ENCODE measurements around the gene EPHB4. TPM values are rescaled to one million over a fixed set of nuclear protein-coding genes. Genes with fewer than 3 reads are reported as not detected.
"Not testable (repeated sequence)": the region's sequence is repeated elsewhere in the genome, so short reads cannot be mapped to it uniquely, and the experiment has no call there.

EPHB4 gene
- total RNA-seq, 1 donor from 2014 or later, result 1.5 TPM

DNA sequence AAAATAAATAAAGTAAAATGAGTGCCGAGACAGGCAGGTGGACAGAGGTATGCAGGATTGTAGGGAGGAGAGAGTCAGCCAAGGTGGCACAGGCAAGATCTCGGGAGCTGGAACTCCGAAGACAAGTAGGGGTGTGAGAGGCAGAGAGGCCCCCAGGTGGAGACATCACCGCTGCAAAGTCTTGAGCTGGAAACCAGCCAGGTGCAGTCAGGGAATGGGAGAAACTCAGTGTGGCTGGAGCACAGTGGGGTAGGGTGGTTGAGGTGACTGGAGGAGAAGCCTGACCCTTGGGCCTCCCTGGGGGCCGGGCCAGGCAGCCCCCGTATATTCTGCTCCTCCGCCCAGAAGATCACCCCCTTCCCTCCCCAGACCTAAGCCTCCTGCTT is 4.2 kb downstream of the EPHB4 start:
- intact Hi-C loops (cut with micrococcal nuclease), result no loop called here

DNA sequence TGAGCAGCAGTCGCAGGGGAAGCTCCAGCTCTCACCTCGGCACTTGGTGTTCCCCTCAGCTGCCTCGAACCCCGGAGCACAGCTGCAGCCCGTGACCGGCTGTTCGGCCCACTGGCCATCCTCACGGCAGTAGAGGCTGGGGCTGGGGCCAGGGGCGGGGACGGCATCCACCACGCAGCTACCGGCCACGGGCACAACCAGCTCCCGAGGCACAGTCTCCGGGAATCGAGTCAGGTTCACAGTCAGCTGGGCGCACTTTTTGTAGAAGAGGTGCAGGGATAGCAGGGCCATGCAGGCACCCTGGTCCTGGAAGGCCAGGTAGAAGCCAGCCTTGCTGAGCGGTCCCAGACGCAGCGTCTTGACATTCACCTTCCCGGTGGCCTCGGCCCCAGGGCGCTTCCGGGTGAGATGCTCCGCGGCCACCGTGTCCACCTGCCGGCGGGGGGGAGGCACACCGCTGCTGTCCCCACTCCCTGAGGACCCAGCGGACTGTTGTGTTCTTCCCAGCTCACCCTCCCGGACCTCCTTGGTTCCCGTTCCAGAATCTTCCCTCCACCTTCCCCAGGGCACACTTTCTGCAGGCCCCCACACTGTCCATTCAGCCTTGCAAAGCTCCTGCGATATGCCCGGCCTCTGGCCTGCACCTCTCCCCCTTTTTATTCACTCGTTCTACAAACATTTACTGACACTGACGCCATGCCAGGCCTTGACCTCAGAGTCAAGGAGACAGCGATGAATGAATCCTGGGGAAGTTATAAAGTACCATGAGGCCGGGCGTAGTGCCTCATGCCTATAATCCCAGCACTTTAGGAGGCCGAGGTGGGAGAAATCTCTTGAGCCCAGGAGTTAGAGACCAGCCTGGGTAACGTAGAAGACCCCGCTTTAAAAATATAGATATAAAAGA is 4.8 kb downstream of the EPHB4 start:
- intact Hi-C loops (cut with micrococcal nuclease), result no loop called here

DNA sequence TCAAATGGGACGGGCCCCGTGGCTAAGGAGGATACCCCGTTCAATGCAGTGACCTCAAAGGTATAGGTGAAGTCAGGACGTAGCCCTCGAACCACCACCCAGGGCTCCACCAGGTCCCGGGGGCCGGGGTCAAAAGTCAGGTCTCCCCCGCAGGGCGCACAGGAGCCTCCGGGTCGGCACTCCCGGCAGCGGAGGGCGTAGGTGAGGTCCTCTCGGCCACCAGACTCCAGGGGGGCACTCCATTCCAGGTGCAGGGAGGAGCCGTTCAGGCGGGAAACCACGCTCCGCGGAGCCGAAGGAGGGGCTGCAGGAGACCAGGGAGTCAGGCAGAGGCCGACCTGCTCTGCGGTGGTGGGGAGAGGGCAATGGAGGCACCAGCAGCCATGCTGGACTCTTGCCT is 7.7 kb downstream of the EPHB4 start:
- intact Hi-C loops (cut with micrococcal nuclease), result no loop called here

DNA sequence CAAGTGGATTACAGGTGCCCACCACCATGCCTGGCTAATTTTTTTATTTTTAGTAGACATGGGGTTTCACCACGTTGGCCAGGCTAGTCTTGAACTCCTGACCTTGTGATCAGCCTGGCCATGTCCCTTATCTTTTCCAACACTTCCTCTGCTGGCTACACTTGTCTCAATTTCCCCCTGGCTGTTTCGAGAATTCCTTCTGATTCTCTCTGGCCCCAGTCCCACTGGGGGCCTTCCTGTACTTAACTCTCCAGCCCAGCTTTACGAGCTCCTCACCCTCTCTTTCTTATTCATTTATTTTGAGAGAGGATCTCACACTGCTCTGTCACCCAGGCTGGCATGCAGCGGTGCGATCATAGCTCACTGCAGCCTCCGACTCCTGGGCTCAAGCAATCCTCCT is 8.5 kb downstream of the EPHB4 start:
- intact Hi-C loops (cut with micrococcal nuclease), result no loop called here

DNA sequence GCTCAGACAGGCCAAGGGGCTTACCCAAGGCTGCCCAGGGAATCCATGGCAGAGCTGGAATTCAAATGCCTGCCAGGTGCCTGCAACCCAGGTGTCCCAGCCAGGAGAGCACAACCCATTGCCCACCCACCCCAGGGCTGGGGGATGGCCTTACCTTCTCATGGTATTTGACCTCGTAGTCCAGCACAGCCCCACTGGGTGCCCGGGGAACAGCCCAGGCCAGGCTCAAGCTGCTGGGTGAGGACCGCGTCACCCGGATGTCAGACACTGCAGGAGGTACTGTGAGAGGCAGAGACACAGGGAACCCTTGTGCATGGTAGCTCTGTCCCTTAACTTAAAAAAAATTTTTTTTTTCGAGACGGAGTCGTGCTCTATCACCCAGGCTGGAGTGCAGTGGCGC is 9.0 kb downstream of the EPHB4 start:
- intact Hi-C loops (cut with micrococcal nuclease), result no loop called here

DNA sequence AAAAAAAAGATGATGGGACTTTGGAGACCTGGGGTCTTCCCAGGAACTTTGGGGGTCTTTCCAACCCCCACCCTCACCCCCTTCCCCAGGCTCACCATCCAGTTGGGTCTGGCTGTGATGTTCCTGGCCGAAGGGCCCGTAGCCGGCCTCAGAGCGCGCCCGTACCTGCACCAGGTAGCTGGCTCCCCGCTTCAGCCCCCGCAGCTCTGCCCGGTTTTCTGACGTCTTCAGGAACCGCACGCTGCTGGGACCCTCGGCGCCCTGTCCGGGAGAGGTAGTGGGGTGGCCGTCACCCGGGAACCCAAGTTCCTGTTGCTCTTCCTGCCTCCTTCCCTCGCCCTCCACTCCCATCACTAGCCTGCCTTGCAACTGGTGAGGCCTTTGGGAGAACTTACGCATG is 10.2 kb downstream of the EPHB4 start:
- intact Hi-C loops (cut with micrococcal nuclease), result no loop called here

DNA sequence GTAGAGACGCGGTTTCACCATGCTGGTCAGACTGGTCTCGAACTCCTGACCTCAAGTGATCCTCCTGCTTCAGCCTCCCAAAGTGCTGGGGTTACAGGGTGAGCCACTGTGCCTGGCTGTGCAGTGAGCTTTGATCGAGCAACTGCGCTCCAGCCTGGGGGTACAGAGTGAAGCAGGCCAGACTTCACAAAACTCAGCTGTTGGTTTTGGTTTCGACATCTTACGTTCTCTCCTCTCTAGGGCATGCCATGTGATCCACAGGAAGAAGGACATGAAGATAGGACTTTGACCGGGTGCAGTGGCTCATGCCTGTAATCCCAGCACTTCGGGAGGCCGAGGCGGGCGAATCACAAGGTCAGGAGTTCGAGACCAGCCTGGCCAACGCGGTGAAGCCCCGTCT is 10.8 kb downstream of the EPHB4 start:
- intact Hi-C loops (cut with micrococcal nuclease), result not testable (repeated sequence)

DNA sequence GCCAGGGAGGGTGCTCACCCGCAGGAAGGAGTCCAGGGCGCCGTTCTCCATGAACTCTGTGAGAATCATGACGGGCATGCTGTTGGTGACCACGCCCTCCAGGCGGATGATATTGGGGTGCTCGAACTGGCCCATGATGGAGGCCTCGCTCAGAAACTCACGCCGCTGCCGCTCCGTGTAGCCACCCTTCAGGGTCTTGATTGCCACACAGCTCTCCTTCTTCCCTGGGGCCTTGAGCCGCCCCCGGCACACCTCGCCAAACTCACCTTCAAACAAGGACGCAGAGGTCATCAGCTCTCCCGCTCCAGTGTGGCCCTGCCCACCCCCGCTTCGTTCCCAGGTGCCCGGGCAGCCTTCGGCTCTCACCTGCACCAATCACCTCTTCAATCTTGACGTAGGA is 14.6 kb downstream of the EPHB4 start:
- intact Hi-C loops (cut with micrococcal nuclease), result no loop called here

DNA sequence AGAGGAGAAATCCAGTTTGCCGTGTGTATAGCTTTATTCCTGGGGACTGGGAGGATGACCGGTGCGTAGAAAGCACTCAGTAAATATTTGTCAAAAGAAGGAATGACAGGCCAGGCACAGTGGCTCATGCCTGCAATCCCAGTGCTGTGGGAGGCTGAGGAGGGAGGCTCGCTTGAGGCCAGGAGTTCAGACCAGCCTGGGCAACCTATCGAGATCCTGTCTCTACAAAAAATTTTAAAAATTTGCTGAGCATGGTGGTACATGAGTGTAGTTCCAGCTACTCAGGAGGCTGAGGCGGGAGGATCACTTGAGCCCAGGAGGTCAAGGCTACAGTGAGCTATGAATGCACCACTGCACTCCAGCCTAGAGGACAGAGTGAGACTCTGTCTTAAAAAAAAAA is 15.8 kb downstream of the EPHB4 start:
- intact Hi-C loops (cut with micrococcal nuclease), result no loop called here

DNA sequence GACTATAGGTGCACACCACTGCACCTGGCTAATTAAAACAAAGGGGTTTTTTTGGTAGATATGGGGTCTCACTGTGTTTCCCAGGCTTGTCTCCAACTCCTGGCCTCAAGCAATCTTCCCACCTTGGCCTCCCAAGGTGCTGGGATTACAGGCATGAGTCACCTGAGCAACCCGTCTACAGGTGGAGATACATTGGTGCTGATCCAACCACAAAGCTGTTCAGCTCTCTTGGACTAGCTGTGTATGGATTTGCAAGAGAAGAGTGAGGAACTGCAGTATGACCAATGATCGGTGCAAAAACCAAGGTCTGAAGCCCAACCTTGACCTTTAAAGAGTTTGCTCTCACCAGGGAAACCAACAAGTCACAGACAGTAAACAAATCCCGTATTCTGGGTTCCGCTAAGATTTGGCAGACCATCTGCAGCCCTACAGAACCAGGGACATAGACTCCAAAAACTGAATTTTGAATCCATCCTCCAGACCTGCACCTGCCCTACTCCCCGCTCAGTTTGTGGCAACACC is 18.9 kb downstream of the EPHB4 start:
- intact Hi-C loops (cut with micrococcal nuclease), result no loop called here

DNA sequence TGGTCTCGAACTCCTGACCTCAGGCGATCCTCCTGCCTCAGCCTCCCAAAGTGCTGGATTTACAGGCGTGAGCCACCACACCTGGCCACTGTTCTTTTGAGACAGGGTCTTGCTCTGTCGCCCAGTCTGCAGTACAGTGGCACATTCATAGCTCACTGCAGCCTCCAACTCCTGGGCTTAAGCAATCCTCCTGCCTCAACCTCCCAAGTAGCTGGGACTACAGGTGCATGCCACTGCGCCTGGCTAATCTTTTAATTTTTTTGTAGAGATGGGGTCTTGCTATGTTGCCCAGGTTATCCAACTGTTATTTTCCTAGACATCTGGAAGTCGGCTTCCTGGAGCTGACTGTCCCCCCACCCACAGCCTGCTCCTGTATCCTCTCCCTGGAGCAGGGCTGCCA is 20.4 kb downstream of the EPHB4 start:
- intact Hi-C loops (cut with micrococcal nuclease), result not testable (repeated sequence)

DNA sequence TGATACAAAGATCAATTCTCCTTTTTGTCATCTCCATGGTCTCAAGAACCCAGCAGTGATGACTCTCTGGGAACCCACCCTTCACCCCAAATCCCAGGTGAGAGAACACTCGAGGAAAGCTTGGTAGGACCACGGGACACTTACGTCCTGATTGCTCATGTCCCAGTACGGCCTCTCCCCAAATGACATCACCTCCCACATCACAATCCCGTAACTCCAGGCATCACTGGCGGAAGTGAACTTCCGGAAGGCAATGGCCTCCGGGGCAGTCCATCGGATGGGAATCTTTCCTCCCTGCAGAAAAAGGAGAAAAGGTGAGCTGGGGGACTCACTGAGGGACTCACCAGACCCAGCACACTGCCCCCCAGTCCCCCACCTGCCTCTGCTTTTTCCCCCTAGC is 21.0 kb downstream of the EPHB4 start:
- intact Hi-C loops (cut with micrococcal nuclease), result no loop called here

DNA sequence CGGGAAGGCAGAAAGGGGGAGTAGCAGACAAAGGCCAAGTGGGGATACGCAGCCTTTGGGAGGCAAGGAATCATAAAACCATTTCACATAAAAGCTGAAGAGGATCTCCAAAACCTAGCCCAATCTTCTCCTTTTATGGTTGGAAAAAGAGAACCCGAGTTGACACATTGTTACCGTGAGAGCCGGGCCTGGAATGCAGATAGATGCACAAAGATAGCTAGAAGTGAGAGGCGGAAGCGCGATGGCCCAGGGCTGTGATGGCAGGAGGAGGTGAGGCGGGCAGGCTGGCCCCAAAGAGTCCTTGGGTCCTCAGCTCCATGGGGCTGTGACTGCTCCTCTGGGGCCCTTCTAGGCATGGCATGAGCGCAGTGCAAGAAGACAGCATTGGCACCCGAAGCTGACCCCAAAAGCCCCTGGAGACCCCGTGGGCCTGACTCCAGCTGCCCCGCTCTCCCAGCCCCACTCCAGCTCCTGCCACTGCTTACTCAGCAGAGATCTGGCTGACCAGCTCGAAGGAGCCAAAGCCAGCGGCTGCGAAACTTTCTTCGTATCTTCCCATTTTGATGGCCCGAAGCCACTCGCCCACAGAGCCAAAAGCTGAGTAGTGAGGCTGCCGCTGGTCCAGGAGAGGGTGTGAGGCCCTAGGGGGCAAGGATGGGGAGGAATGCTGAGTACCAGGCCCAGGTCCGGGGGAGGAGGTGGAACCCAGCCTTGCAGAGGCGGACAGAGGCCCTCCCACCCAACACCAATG is 22.5 kb downstream of the EPHB4 start:
- intact Hi-C loops (cut with micrococcal nuclease), result loop anchor here (5.0 kb wide), 1 partner anchor 32 kb away; no protein-coding TSS in a partner anchor

DNA sequence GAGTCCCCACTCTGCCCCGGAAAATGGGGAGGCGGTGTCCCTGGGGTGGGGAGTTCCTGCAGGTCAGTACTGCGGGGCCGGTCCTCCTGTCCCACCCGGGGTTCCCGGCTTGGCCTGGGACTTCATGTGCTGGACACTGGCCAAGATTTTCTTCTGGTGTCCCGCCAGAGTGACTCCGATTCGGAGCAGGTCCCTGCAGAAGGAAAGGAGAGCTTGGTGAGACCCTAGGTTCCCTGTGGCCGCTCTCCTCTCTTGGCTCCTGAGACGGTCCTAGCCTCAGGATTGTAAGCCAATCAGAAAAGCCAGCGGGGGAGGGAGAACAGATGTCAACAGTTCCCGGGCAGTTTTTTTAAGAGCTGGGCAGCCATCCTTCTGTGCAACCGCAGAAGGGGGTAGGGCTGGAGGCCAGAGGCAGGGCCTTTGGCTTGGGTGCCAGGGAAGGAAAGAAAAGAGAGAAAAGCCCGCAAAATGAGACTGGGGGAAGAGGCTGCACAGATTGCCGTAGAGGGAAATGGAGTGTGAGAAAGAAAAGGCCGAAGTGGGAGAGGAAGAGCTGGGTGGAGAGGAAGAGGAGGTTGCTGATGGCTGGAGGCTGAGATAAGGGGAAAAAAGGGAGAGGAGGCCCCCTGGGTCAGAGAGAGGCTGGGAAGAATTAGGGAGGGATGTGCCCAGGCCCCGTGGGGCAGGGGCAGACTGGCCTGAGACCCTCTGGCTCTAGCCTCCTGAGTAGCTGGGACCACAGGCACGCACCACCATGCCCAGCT is 23.7 kb downstream of the EPHB4 start:
- intact Hi-C loops (cut with micrococcal nuclease), result loop anchor here (5.0 kb wide), 1 partner anchor 34 kb away; no protein-coding TSS in a partner anchor

DNA sequence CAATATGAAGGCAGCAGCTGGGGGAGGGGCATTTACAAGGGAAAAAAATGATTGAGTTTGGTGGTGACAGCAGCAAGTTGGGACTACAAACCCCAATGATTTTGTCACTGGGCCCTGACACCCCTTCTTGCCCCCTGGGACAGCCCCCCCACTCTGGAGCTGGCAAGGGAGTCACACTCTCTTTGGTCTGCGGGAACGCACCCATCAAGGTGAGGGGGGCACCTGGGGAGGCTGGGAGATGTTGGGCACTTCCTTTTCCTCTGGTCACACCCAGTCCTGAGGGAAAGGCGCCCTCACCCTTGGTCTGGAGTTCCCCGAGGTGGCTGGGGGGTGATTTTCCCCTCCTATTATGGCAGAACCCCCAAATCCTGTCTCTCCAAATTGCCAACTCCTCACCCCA is 24.4 kb downstream of the EPHB4 start:
- intact Hi-C loops (cut with micrococcal nuclease), result loop anchor here (5.0 kb wide), 1 partner anchor 34 kb away; no protein-coding TSS in a partner anchor

DNA sequence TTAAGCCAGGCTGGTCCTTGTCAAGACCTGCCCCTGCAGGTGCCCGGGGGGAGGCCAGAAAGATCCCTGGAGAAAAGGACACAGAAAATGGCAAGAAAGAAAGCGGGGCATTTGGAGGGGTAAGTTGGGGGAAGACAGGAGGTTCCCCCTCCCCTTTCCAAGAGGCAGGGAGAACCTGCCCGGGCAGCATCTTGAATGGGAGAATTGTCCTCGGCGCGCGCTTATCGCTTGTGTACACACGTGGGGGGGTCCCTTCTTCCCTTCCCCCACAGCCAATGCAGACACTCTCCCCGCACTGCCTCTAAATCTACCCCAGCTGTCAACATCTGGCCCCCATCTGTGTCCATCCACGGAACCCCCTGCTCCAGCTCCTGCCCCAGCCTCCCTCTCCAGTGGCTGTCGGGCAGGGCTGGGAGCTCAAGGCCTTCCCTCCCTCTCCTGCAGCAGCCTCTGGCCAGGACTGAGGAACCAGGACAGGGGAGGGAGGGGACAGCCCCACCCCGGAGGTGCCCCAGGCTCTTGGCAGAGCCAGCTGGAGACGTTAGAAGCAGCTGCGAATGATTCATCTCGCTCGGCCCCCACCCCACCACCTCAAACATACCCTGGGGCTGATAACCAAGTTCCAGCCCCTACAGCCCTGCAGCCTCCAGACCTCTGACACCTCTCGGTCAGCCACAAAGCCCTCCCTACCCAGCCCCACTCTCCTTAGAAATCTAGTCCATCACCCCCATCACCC is 25.3 kb downstream of the EPHB4 start:
- intact Hi-C loops (cut with micrococcal nuclease), result loop anchor here (5.0 kb wide), 1 partner anchor 35 kb away; no protein-coding TSS in a partner anchor

DNA sequence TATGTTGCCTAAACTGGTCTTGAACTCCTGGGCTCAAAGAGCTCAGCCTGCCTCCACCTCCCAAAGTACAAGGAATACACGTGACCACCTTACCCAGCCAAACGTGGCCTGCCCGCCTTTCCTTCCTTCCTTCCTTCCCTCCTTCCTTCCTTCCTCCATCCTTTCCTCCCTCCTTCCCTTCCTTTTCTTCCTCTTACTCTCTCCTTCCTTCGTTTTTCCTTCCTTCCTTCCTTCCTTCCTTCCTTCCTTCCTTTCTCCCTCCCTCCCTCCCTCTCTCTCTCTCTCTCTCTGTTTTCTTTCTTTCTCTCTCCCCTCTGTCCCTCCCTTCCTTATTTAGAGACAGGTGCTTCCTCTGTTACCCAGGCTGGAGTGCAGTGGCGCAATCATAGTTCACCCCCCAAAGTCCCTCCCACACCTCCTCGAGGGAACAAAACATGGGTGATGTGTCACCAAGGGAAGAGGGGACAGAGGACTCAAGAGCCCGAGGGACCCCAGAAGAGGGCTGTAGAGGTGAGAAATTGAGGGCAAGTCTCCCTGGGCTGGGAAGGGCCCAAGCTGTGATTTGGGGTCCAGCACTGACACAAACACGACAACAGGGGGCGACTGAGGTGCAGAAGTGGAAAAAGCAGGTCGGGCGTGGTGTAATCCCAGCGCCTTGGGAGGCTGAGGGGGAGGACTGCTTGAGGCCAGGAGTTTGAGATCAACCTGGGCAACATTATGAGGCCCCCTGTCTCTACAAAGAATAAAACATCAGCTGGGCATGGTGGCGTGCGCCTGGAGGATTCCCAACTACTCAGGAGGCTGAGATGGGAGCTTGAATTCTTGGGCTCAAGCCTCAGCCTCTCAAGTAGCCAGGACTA is 28.1 kb downstream of the EPHB4 start:
- intact Hi-C loops (cut with micrococcal nuclease), result loop anchor here (1.0 kb wide), 1 partner anchor 53 kb away; the partner anchor contains the start of gene SLC12A9

DNA sequence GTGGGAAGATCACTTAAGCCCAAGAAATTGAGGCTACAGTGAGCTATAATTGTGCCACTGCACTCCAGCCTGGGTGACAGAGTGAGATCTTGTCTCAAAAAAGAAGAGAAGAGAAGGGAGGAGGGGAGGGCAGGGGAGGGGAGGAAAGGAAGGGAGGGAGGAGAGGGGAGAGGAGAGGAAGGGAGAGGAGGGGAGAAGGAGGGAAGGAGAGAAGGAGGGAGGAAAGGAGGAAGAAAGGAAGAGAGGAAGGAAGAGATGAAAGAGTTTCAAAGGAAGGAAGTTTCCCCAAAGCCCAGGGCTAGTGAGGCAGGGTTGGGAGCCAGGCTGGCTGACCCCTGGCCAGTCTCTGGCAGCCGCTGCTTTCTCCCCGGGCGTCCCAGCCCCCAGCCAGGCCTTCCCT is 32.6 kb downstream of the EPHB4 start:
- intact Hi-C loops (cut with micrococcal nuclease), result no loop called here

DNA sequence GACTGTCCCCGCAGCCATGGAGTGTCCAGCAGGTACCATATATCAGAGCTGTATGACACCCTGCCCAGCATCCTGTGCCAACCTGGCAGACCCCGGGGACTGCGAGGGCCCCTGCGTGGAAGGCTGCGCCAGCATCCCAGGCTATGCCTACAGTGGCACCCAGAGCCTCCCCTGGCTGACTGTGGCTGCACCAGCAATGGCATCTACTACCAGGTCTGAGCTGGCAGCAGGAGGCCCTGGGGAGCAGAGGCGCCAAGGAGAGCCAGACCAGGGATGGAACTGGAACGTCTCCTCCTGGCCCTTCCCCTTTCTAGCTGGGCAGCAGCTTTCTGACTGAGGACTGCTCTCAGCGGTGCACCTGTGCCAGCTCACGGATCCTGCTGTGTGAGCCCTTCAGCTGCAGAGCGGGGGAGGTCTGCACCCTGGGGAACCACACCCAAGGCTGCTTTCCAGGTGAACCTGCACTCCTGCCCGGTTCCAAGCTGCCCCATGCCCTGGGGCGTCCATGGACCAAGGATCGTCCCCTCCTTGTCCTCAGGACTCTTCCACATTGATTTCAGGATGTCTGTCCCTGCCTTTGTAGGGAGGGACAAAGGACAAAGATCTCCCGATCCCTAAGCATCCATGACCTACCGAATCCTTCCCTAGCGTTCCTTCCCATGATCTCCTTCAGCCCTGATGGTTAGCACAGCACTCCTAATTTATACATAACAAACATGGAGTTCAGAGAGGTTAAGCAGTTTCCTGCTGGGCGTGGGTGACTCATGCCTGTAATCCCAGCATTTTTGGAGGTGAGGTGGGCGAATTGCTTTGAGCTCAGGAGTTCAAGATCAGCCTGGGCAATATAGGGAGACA is 33.3 kb downstream of the EPHB4 start:
- intact Hi-C loops (cut with micrococcal nuclease), result no loop called here
